AG09309 (cell line): Measurements from ENCODE around the gene GRIN3B.

Source experiments
- DNase-seq: peaks from one replicate; pipeline ENCODE4 v3.0.0-alpha.2; 2010; ENCODE audit warnings: low read depth
- H3K4me3 ChIP-seq: 2 replicates; pipeline ENCODE4 v1.5.1; 2011; ENCODE audit warnings: mild to moderate bottlenecking, low read depth, low read length, moderate library complexity; ENCODE audit not compliant: control insufficient read depth
- CTCF ChIP-seq: IDR thresholded peaks from 2 replicates; pipeline ENCODE4 v1.5.1; 2011; ENCODE audit warnings: mild to moderate bottlenecking, low read depth, low read length, inconsistent platforms; ENCODE audit not compliant: insufficient read depth, control insufficient read depth; ENCODE audit errors: missing control alignments

The GRIN3B gene

DNA sequence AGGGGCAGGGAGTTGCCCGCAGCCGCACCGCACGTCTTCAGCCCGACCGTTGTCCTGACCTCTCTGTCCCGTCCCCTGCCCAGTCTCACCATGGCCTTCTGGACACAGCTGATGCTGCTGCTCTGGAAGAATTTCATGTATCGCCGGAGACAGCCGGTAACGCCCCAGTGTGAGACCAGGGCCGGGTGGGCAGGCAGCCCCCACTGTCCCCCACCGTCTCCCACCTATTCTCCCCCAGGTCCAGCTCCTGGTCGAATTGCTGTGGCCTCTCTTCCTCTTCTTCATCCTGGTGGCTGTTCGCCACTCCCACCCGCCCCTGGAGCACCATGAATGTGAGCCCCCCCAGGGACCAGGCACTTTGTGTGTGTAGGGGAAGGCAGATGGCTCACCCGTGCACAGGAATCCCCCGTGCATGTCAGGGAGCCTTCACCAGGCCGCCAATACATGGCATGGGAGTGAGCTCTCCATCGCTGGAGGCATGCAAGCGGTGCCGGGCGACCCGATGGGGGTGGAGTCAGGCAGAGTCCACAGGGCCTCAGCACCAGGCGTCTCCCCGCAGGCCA is 41.1 kb downstream of the GRIN3B start:
- no peak for DNase-seq
- TF ChIP-seq CTCF = no peak
- H3K4me3 ChIP-seq = peak overlapping the region; percentile 28

DNA sequence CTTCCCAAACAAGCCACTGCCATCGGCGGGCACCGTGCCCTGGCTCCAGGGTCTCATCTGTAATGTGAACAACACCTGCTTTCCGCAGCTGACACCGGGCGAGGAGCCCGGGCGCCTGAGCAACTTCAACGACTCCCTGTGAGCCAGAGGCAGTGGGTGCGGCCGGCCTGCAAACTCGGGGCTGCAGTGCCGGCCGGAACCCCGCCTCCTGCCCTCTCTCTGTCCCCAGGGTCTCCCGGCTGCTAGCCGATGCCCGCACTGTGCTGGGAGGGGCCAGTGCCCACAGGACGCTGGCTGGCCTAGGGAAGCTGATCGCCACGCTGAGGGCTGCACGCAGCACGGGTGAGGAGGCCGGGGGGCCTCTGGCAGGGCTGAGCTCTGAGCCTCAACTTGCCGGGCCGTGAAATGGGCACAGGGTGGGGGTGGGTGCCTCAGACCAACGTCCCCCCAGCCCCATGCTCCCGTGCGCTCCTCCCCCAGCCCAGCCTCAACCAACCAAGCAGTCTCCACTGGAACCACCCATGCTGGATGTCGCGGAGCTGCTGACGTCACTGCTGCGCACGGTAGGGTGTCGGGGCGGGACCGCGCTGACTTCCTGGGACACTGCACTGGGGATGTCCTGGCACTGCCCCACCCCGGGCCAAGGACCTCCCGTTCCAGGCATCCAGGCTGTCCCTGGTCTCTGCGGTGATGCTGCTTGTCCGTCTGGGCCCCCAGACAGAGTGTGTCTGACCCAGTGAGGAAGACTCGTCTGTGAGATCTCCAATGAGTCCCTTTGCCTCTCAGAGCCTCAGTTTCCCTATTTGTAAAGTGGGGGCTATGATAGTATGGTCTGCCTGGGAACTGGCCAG is 41.8 kb downstream of the GRIN3B start:
- no peak for DNase-seq
- no peak overlapping the region for H3K4me3 ChIP-seq
- TF ChIP-seq CTCF = no peak

DNA sequence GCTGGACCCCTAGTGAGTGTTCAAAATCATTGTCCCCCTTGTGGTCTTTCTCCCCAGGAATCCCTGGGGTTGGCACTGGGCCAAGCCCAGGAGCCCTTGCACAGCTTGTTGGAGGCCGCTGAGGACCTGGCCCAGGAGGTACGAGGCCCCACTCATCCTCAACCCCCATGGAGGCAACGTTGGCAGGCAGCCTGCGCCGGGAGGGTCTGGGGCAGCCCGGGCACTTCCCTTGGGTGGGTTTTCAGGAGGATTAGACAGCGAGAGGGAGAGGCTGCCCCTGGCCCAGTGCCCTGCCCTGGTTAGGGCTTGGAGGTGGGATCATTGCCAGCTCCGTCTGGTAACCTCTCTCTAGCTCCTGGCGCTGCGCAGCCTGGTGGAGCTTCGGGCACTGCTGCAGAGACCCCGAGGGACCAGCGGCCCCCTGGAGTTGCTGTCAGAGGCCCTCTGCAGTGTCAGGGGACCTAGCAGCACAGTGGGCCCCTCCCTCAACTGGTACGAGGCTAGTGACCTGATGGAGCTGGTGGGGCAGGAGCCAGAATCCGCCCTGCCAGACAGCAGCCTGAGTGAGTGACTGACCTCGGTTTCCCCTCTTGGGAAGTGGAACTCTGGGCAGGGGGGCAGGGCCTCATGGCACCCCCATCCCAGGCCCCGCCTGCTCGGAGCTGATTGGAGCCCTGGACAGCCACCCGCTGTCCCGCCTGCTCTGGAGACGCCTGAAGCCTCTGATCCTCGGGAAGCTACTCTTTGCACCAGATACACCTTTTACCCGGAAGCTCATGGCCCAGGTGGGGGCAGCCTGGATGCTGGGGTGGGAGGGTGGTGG is 42.7 kb downstream of the GRIN3B start:
- DNase-seq = no peak
- H3K4me3 ChIP-seq = no peak overlapping the region
- TF ChIP-seq CTCF = no peak

DNA sequence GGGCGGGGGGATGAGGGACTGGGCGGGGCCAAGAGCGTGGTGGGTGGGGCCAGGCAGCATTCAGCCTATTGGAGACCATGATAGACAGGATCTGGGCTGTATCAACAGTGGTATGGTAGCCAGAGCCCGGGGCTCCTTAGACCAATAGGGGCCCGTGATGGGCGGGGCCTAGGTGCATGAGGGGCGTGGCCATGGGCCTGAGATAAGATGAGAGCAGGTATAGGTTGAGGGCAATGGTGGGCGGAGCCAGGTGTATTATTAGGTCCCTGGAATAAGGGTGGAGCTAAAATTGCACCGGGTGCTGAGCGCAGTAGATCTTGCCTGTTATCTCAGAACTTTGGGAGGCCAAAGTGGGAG is 45.0 kb downstream of the GRIN3B start:
- H3K4me3 ChIP-seq = no peak overlapping the region
- no peak for TF ChIP-seq CTCF
- no peak for DNase-seq

- DNase-seq = no peak
- H3K4me3 ChIP-seq = no peak overlapping the region
- no peak for TF ChIP-seq CTCF
Measured at GRCh38 chr19:1046117-1046626, 46.0 kb downstream of the GRIN3B start.

- no peak for TF ChIP-seq CTCF
- no peak for DNase-seq
Measured at GRCh38 chr19:1046836-1047695, 46.8 kb downstream of the GRIN3B start.

More at GRCh38 chr19:1046836-1047695, 46.8 kb downstream of the GRIN3B start:
- H3K4me3 ChIP-seq = no peak overlapping the region
